Measurements from ENCODE around the gene ZBTB20.

- TF ChIP-seq CTCF (IDR thresholded peaks at IDR 0.05; ENCODE audit: low read depth, low read length), result no peak
- TF ChIP-seq EZH2phosphoT487 (IDR thresholded peaks at IDR 0.05; ENCODE audit: low read depth), result no peak
Measured at GRCh38 chr3:115160295-115160694, 13.2 kb upstream of the ZBTB20 start.

All from OCI-LY3 (cell line).